ENCODE data around the gene MED6. TPM values are rescaled to one million over a fixed set of nuclear protein-coding genes. Genes with fewer than 3 reads are reported as not detected.

Gene MED6
- polyA plus RNA-seq, 1 donor (not counting 4 experiments of a cell fraction or from before 2014, with no cell fraction given) = 52.6 TPM

- DNase-seq (ENCODE audit: low read depth, low spot score) = no peak
- FAIRE-seq = no peak
- no peaks in the 10 kb centered on the region for H3K36me3 ChIP-seq (ENCODE audit: control insufficient read depth in 2 of 2, extremely low read depth in 1 of 2, insufficient read depth in 2 of 2, low read length in 2 of 2)
- H3K27me3 ChIP-seq (ENCODE audit: control insufficient read depth, extremely low read depth, insufficient read depth, low read length) = no peaks in the 10 kb centered on the region
- H3K9me3 ChIP-seq (ENCODE audit: control insufficient read depth, low read depth, low read length) = no peaks in the 10 kb centered on the region
- no peaks in the 10 kb centered on the region for H3K9me1 ChIP-seq (ENCODE audit: control insufficient read depth, extremely low read depth, insufficient read depth, low read length)
- no peaks in the 10 kb centered on the region for H3K79me2 ChIP-seq (ENCODE audit: control insufficient read depth, insufficient read depth, low read length)
- dilution Hi-C loops (cut with MboI; ENCODE audit: extremely low pct_ligation_motif_present, low sequenced_read_pairs) = no loop called here
- no peaks in the 10 kb centered on the region for H3K4me1 ChIP-seq (ENCODE audit: control insufficient read depth, extremely low read depth, insufficient read depth, low read length)
- TF ChIP-seq EZH2 (IDR thresholded peaks at IDR 0.05; ENCODE audit: low read length) (no peak), CTCF (optimal IDR thresholded peaks at IDR 0.05 in 1 of 3, IDR thresholded peaks at IDR 0.05 in 1 of 3, conservative IDR thresholded peaks at IDR 0.05 in 1 of 3; ENCODE audit: extremely low read depth in 1 of 3, insufficient read depth in 2 of 3, low read length in 3 of 3) (no peak)
- H3K4me3 ChIP-seq (ENCODE audit: control insufficient read depth in 2 of 3, extremely low read depth in 1 of 3, insufficient read depth in 2 of 3, low read depth in 1 of 3, low read length in 3 of 3) = no peak overlapping the region
- no peaks in the 10 kb centered on the region for H4K20me1 ChIP-seq (ENCODE audit: control insufficient read depth, extremely low read depth, insufficient read depth, low read length)
- no peak overlapping the region for H2AFZ ChIP-seq (ENCODE audit: control insufficient read depth, low read length)
- no peak overlapping the region for H3K4me2 ChIP-seq (ENCODE audit: control insufficient read depth, extremely low read depth, insufficient read depth, low read depth, low read length)
- no peak overlapping the region for H3K27ac ChIP-seq (ENCODE audit: control insufficient read depth, insufficient read depth, low read length)
- no peak overlapping the region for H3K9ac ChIP-seq (ENCODE audit: control insufficient read depth, extremely low read depth, insufficient read depth, low read length)
These were observed 62.4 kb downstream of the MED6 start for GRCh38 chr14:70538087-70538486.

- FAIRE-seq (no peak), DNase-seq (ENCODE audit: low read depth, low spot score) (no peak)
- Histone ChIP-seq H3K9me3 (ENCODE audit: control insufficient read depth, low read depth, low read length) (no peaks in the 10 kb centered on the region), H3K4me2 (ENCODE audit: control insufficient read depth, extremely low read depth, insufficient read depth, low read depth, low read length) (no peak overlapping the region), H4K20me1 (ENCODE audit: control insufficient read depth, extremely low read depth, insufficient read depth, low read length) (no peaks in the 10 kb centered on the region), H3K27ac (ENCODE audit: control insufficient read depth, insufficient read depth, low read length) (no peak overlapping the region), H3K27me3 (ENCODE audit: control insufficient read depth, extremely low read depth, insufficient read depth, low read length) (no peaks in the 10 kb centered on the region), H3K4me1 (ENCODE audit: control insufficient read depth, extremely low read depth, insufficient read depth, low read length) (no peaks in the 10 kb centered on the region), H3K9ac (ENCODE audit: control insufficient read depth, extremely low read depth, insufficient read depth, low read length) (no peak overlapping the region), H3K79me2 (ENCODE audit: control insufficient read depth, insufficient read depth, low read length) (no peaks in the 10 kb centered on the region), H2AFZ (ENCODE audit: control insufficient read depth, low read length) (no peak overlapping the region), H3K9me1 (ENCODE audit: control insufficient read depth, extremely low read depth, insufficient read depth, low read length) (no peaks in the 10 kb centered on the region), H3K36me3 (ENCODE audit: control insufficient read depth in 2 of 2, extremely low read depth in 1 of 2, insufficient read depth in 2 of 2, low read length in 2 of 2) (no peaks in the 10 kb centered on the region), H3K4me3 (ENCODE audit: control insufficient read depth in 2 of 3, extremely low read depth in 1 of 3, insufficient read depth in 2 of 3, low read depth in 1 of 3, low read length in 3 of 3) (no peak overlapping the region)
- TF ChIP-seq EZH2 (IDR thresholded peaks at IDR 0.05; ENCODE audit: low read length) = no peak
- no peak for TF ChIP-seq CTCF (optimal IDR thresholded peaks at IDR 0.05 in 1 of 3, IDR thresholded peaks at IDR 0.05 in 1 of 3, conservative IDR thresholded peaks at IDR 0.05 in 1 of 3; ENCODE audit: extremely low read depth in 1 of 3, insufficient read depth in 2 of 3, low read length in 3 of 3)
- dilution Hi-C loops (cut with MboI; ENCODE audit: extremely low pct_ligation_motif_present, low sequenced_read_pairs) = no loop called here
These were observed 63.6 kb downstream of the MED6 start for GRCh38 chr14:70536830-70537229.
